NK-92 (cell line): ENCODE results near the gene RXFP4.
"Not testable (repeated sequence)": the region's sequence is repeated elsewhere in the genome, so short reads cannot be mapped to it uniquely, and the experiment has no call there.

Experiments
- DNase-seq: peaks from one replicate; lab custom pipeline; 2025; ENCODE audit not compliant: unreplicated experiment; lab: John Stamatoyannopoulos, UW

The RXFP4 gene

GRCh38 chr1:155976913-155977689 is 35.7 kb downstream of the RXFP4 start:
- DNase-seq, result no peak

GRCh38 chr1:155977690-155978324 is 36.4 kb downstream of the RXFP4 start:
- no peak for DNase-seq

GRCh38 chr1:155978325-155978972 is 37.0 kb downstream of the RXFP4 start, which contains the start of gene ARHGEF2:
Gene ARHGEF2 (minus strand): TSS chr1:155978547. CDS start chr1:155978427, 120 bp downstream.
- no peak for DNase-seq

GRCh38 chr1:155978973-155979429 is 37.6 kb downstream of the RXFP4 start:
- no peak for DNase-seq

GRCh38 chr1:155979597-155980343 is 38.3 kb downstream of the RXFP4 start:
- DNase-seq, result no peak

- no peak for DNase-seq
Observed at GRCh38 chr1:155981266-155982088, 40.0 kb downstream of the RXFP4 start.

- DNase-seq, result no peak
Observed at GRCh38 chr1:155982106-155982505, 40.7 kb downstream of the RXFP4 start.

GRCh38 chr1:155983191-155984024 is 42.0 kb downstream of the RXFP4 start:
- no peak for DNase-seq

- DNase-seq, result no peak
Observed at GRCh38 chr1:155984341-155984740, 42.9 kb downstream of the RXFP4 start.

GRCh38 chr1:155984903-155985645 is 43.6 kb downstream of the RXFP4 start:
- not testable (repeated sequence) for DNase-seq

GRCh38 chr1:155989242-155990004 is 48.0 kb downstream of the RXFP4 start:
- DNase-seq, result no peak

GRCh38 chr1:155990005-155990739 is 48.7 kb downstream of the RXFP4 start:
- DNase-seq, result no peak
